ENCODE measurements around the gene ADM5. TPM values are rescaled to one million over a fixed set of nuclear protein-coding genes. Genes with fewer than 3 reads are reported as not detected.
A peak's percentile ranks its signal among the peaks of the same experiment; 100 is the strongest.

The ADM5 gene
- total RNA-seq, 1 experiment from 2014 or later, result 13.5 TPM

DNA sequence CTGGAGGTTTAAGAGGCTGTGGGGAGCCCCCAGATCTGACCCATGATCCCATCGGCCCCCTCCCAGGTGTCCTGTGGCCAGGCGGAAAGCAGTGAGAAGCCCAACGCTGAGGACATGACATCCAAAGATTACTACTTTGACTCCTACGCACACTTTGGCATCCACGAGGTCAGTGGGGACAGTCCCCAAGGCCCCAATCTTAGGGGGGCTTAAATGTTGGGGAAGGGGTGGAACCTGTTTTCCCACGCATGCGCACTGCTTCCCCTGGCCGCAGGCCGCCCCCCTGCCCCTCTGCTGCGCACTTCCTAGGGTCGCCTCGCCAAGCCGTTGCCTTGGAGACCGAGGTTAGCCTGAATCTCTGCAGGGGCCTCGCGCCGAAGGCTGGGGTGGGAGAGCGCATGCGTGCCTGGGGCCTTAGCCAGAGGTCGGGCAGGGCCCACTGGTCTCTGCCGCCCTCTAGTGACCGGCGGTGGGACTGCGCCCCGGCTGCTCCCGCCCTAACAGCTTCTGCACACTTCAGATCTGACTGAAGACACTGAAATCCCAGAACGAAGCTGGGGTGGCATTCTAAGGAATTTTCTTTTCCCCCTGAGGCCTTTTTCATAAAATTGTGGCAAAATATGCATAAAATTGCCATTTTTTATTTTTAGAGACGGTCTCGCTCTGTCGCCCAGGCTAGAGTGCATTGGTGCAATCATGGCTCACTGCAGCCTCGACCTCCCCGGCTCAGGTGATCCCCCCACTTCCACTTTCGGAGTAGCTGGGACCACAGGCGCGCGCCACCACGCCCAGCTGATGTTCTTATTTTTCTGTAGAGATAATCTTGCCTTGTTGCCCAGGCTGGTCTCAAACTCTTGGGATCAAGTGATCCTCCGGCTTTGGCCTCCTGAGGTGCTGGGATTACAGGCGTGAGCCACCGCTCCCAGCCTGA is 8.7 kb upstream of the ADM5 start:
- DNase-seq, result peak; percentile 98
- Histone ChIP-seq H3K9ac (ENCODE audit: extremely low read depth, insufficient read length, low read length) (no peak overlapping the region), H3T11ph (ENCODE audit: low read length) (no peak overlapping the region), H3K18ac (ENCODE audit: insufficient read length, low read depth, low read length) (no peak overlapping the region), H2BK5ac (ENCODE audit: insufficient read length, low read length) (no peak overlapping the region), H3K27me3 (ENCODE audit: insufficient read depth, low read length) (no peaks in the 10 kb centered on the region), H2BK20ac (ENCODE audit: low read depth, low read length, poor library complexity, severe bottlenecking) (no peak overlapping the region), H2BK120ac (ENCODE audit: low read depth, low read length, poor library complexity, severe bottlenecking) (no peak overlapping the region), H3K4me2 (ENCODE audit: insufficient read depth, insufficient read length, low read length) (no peak overlapping the region), H4K20me1 (ENCODE audit: control insufficient read depth, insufficient read depth, insufficient read length) (no peaks in the 10 kb centered on the region), H3K14ac (ENCODE audit: insufficient read depth, low read length) (no peak overlapping the region), H4K8ac (replicated peaks; ENCODE audit: insufficient read length, low read depth, low read length) (no peak overlapping the region), H3K4ac (ENCODE audit: low read depth, low read length) (no peak overlapping the region), H2BK12ac (ENCODE audit: insufficient read length, low read depth, low read length) (no peak overlapping the region), H4K91ac (ENCODE audit: insufficient read length, low read depth, low read length) (no peak overlapping the region), H3K27ac (ENCODE audit: insufficient read length, low read depth, low read length) (no peak overlapping the region), H3K79me1 (ENCODE audit: insufficient read depth, low read depth, low read length, poor library complexity, severe bottlenecking) (peaks cover 2% of the 10 kb centered on the region), H3K56ac (ENCODE audit: insufficient read length, low read depth, low read length) (no peak overlapping the region), H3K79me2 (ENCODE audit: insufficient read depth, low read length) (peaks cover 22% of the 10 kb centered on the region; the same call in 1 of the 2 replicates), H2BK15ac (ENCODE audit: low read depth, low read length) (no peak overlapping the region), H3K23me2 (ENCODE audit: insufficient read length, low read depth, low read length, poor library complexity, severe bottlenecking) (peaks cover 4% of the 10 kb centered on the region), H2AFZ (ENCODE audit: low read length) (no peak overlapping the region), H3K23ac (ENCODE audit: insufficient read length, low read depth, low read length) (no peak overlapping the region), H4K5ac (ENCODE audit: insufficient read length, low read depth, low read length) (no peak overlapping the region), H3K4me1 (ENCODE audit: insufficient read depth, low read length) (peaks cover 4% of the 10 kb centered on the region; the same call in 1 of the 2 replicates), H2AK5ac (ENCODE audit: insufficient read length, low read length) (no peak overlapping the region), H3K9me3 (ENCODE audit: control insufficient read depth, low read depth, low read length) (no peaks in the 10 kb centered on the region)
- no CpG with 5 or more reads among the region's 40 CpGs for WGBS (ENCODE audit: extremely low coverage, insufficient read length, low lambda C conversion rate)
- H3K9me3 Mint-ChIP-seq, result no peaks in the 10 kb centered on the region; a peak in 3 of 5 replicates
- H3K4me1 Mint-ChIP-seq, result peaks cover 24 to 44% of the 10 kb centered on the region in 2 experiments
- peak overlapping the region; percentile 91 to 98 for H3K4me3 Mint-ChIP-seq
- TF ChIP-seq, protein P1, sequence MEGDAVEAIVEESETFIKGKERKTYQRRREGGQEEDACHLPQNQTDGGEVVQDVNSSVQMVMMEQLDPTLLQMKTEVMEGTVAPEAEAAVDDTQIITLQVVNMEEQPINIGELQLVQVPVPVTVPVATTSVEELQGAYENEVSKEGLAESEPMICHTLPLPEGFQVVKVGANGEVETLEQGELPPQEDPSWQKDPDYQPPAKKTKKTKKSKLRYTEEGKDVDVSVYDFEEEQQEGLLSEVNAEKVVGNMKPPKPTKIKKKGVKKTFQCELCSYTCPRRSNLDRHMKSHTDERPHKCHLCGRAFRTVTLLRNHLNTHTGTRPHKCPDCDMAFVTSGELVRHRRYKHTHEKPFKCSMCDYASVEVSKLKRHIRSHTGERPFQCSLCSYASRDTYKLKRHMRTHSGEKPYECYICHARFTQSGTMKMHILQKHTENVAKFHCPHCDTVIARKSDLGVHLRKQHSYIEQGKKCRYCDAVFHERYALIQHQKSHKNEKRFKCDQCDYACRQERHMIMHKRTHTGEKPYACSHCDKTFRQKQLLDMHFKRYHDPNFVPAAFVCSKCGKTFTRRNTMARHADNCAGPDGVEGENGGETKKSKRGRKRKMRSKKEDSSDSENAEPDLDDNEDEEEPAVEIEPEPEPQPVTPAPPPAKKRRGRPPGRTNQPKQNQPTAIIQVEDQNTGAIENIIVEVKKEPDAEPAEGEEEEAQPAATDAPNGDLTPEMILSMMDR (conservative IDR thresholded peaks at IDR 0.05), result peak; percentile 99
- H3K27me3 Mint-ChIP-seq (ENCODE audit: low read depth), result peaks cover 2% of the 10 kb centered on the region; the same call in 1 of the 2 replicates
- H3K36me3 Mint-ChIP-seq (ENCODE audit: insufficient read depth in 1 of 3, low read depth in 3 of 3), result peaks cover 40 to 52% (median 47%) of the 10 kb centered on the region in 3 experiments
- H3K27ac Mint-ChIP-seq, result peak overlapping the region; percentile 95 to 98 (median 97); a peak in 4 of 7 replicates

All from H9 (cell line).